Right atrium auricular region (tissue), 2 donors: ENCODE measurements around the gene EFHB. TPM values are rescaled to one million over a fixed set of nuclear protein-coding genes. Genes with fewer than 3 reads are reported as not detected.
"Not testable (repeated sequence)": the region's sequence is repeated elsewhere in the genome, so short reads cannot be mapped to it uniquely, and the experiment has no call there.

ENCODE experiments used
- DNase-seq: peaks from one replicate; pipeline ENCODE4 v3.0.0-alpha.2; 2019; ENCODE audit warnings: low spot score
- H3K27ac ChIP-seq, 2 donors: fragments of 200-600 bp; sonication (generic); 1 replicate in 1 of 2; 2 replicates in 1 of 2; pipeline ENCODE4 v1.5.1; 2016 to 2019
- H3K27me3 ChIP-seq, 2 donors: fragments of 200-600 bp; sonication (generic); one replicate each; pipeline versions ENCODE4 v1.5.1 to v1.6.0; 2017 to 2019
- H3K36me3 ChIP-seq: fragments of 200-600 bp; sonication (generic); one replicate; pipeline ENCODE4 v1.5.1; 2016
- H3K4me1 ChIP-seq, 2 donors: fragments of 200-600 bp; sonication (generic); one replicate each; pipeline versions ENCODE4 v1.5.1 to v1.6.0; 2017 to 2019
- H3K4me3 ChIP-seq, 2 donors: fragments of 200-600 bp; sonication (generic); 1 replicate in 1 of 2; 2 replicates in 1 of 2; pipeline ENCODE4 v1.5.1; 2017 to 2019; ENCODE audit warnings: mild to moderate bottlenecking in 1 of 2, moderate library complexity in 1 of 2
- H3K9me3 ChIP-seq, 2 donors: fragments of 200-600 bp; sonication (generic); one replicate each; pipeline ENCODE4 v1.5.1; 2019
- CTCF ChIP-seq, 2 donors: fragments of 200-600 bp; sonication (generic); IDR thresholded peaks; one replicate each; pipeline ENCODE4 v1.5.1; 2019; ENCODE audit warnings: antibody characterized with exemption in 2 of 2
- total RNA-seq, 2 donors: library from RNA; depleted of rRNA; stranded (reverse); fragments of >200 nt; gene quantifications; one replicate each; pipeline ENCODE4 v1.1.0, GENCODE V29; 2016

Gene EFHB
- total RNA-seq, 2 donors from 2014 or later: 0.51 TPM; not detected in 1

- peaks cover 0 to 18% of the 10 kb centered on the region in 2 donors for H3K4me1 ChIP-seq
- DNase-seq: no peak
Observed at GRCh38 chr3:19961960-19962359, 27.9 kb upstream of the EFHB start.

GRCh38 chr3:19960696-19961095 is 26.7 kb upstream of the EFHB start:
- Histone ChIP-seq H3K36me3 (no peaks in the 10 kb centered on the region), H3K27me3 (no peaks in the 10 kb centered on the region), H3K4me1 (peaks cover 0 to 15% of the 10 kb centered on the region in 2 donors), H3K9me3 (no peaks in the 10 kb centered on the region), H3K4me3 (no peak overlapping the region), H3K27ac (no peak overlapping the region)
- no peak for TF ChIP-seq CTCF (IDR thresholded peaks at IDR 0.05)
- no peak for DNase-seq

More at GRCh38 chr3:19961960-19962359, 27.9 kb upstream of the EFHB start:
- H3K4me3 ChIP-seq: no peak overlapping the region
- no peaks in the 10 kb centered on the region for H3K9me3 ChIP-seq
- TF ChIP-seq CTCF (IDR thresholded peaks at IDR 0.05): no peak
- no peak overlapping the region for H3K27ac ChIP-seq
- H3K27me3 ChIP-seq: no peaks in the 10 kb centered on the region
- H3K36me3 ChIP-seq: no peaks in the 10 kb centered on the region

GRCh38 chr3:19959505-19959904 is 25.5 kb upstream of the EFHB start:
- no peak overlapping the region for H3K27ac ChIP-seq
- no peak overlapping the region for H3K4me3 ChIP-seq
- TF ChIP-seq CTCF (IDR thresholded peaks at IDR 0.05): no peak
- H3K9me3 ChIP-seq: no peaks in the 10 kb centered on the region
- no peaks in the 10 kb centered on the region for H3K27me3 ChIP-seq
- H3K4me1 ChIP-seq: peaks cover 0 to 13% of the 10 kb centered on the region in 2 donors
- DNase-seq: no peak
- no peaks in the 10 kb centered on the region for H3K36me3 ChIP-seq

- H3K27me3 ChIP-seq, H3K36me3 ChIP-seq, DNase-seq, H3K27ac ChIP-seq, H3K4me3 ChIP-seq, H3K9me3 ChIP-seq: not testable (repeated sequence)
- peaks cover 0 to 18% of the 10 kb centered on the region in 2 donors for H3K4me1 ChIP-seq
Observed at GRCh38 chr3:19957354-19957753, 23.3 kb upstream of the EFHB start.

- H3K4me3 ChIP-seq: no peak overlapping the region
- no peaks in the 10 kb centered on the region for H3K9me3 ChIP-seq
- H3K27me3 ChIP-seq: no peaks in the 10 kb centered on the region
- no peak for TF ChIP-seq CTCF (IDR thresholded peaks at IDR 0.05)
- peaks cover 0 to 25% of the 10 kb centered on the region in 2 donors for H3K4me1 ChIP-seq
- DNase-seq: no peak
- H3K36me3 ChIP-seq: peaks cover 11% of the 10 kb centered on the region
- H3K27ac ChIP-seq: no peak overlapping the region
Observed at GRCh38 chr3:19954676-19955075, 20.7 kb upstream of the EFHB start.

GRCh38 chr3:19950316-19950715 is 16.3 kb upstream of the EFHB start:
- no peaks in the 10 kb centered on the region for H3K9me3 ChIP-seq

More at GRCh38 chr3:19950316-19950715, 16.3 kb upstream of the EFHB start:
- Histone ChIP-seq H3K27me3 (no peaks in the 10 kb centered on the region), H3K4me3 (no peak overlapping the region), H3K4me1 (peaks cover 0 to 47% of the 10 kb centered on the region in 2 donors), H3K36me3 (peaks cover 11% of the 10 kb centered on the region), H3K27ac (no peak overlapping the region)
- no peak for DNase-seq
- no peak for TF ChIP-seq CTCF (IDR thresholded peaks at IDR 0.05)
